ENCODE measurements around the gene MEG3.
A peak's percentile ranks its signal among the peaks of the same experiment; 100 is the strongest.

MEG3 gene

DNA sequence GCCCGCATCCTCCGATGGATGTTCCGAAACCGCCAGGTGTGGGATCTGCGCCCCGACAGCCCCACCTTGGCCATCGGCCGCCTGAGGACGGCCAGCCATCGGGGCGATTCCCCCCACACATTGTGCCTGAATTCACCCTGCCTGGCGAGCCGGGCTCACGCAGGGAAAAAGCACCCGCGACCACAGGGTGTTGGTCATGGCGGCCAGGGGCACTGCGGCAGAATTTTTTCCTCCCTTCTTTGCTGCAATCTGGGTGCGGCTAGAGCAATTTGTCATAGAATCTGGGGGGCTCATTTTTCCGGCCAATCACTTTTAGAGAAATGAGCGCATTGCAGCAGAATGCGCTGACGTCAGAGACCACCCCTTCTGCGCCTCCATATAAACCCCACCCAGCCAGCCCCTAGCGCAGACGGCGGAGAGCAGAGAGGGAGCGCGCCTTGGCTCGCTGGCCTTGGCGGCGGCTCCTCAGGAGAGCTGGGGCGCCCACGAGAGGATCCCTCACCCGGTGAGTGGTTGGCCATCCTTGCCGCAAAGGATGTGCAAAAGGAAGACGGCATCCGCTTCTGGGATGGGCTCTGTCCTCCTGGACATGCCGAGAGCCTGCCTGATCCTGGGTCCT is at the start of gene MEG3:
MEG3 (plus strand) TSS at position 406 of the 619 bp plus-strand sequence.
- H3K4me3 ChIP-seq (replicated peaks; ENCODE audit: low read depth, low read length): peak within 1 kb of the TSS; percentile 82

DNA sequence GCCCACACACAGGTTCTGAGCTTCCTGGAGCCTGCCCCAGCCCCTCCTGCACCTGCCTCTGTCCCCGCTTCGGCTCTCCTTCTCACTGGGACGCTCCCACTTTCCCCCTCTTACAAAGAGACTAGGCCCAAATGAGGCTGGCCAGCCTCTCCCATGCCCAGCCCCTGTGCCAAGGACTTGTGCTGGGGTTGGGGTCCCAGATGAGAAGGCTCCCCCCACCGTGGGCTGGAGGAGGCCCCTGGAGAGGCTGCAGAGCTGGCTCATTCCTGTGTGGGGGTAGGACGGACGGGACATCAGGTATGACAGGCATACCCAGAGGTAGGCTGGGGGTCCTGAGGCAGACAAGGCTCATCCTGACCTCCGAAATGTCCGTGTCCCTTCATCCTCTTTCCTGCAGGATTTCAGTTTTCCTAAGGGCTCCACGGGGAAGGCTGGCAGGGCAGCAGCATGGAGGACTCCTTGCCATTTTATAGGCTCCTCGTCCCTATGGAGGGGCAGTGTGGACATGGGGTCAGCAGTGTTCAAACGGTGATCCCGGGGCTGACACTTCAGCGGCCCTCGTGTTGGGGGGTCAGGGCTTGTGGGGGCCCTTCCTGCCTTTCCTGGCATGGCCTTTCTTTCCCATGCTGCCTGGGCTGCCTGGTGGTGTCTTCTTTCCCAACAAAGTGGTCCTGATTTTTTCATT is 49.1 kb upstream of the MEG3 start:
- DNase-seq (ENCODE audit: low read depth): no peak
- H3K4me3 ChIP-seq (replicated peaks; ENCODE audit: low read depth, low read length): no peak overlapping the region
- TF ChIP-seq, protein P1, sequence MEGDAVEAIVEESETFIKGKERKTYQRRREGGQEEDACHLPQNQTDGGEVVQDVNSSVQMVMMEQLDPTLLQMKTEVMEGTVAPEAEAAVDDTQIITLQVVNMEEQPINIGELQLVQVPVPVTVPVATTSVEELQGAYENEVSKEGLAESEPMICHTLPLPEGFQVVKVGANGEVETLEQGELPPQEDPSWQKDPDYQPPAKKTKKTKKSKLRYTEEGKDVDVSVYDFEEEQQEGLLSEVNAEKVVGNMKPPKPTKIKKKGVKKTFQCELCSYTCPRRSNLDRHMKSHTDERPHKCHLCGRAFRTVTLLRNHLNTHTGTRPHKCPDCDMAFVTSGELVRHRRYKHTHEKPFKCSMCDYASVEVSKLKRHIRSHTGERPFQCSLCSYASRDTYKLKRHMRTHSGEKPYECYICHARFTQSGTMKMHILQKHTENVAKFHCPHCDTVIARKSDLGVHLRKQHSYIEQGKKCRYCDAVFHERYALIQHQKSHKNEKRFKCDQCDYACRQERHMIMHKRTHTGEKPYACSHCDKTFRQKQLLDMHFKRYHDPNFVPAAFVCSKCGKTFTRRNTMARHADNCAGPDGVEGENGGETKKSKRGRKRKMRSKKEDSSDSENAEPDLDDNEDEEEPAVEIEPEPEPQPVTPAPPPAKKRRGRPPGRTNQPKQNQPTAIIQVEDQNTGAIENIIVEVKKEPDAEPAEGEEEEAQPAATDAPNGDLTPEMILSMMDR (IDR thresholded peaks at IDR 0.05; ENCODE audit: low read length, missing control alignments): no peak

More for the DNA sequence above, at the start of gene MEG3:
- DNase-seq (ENCODE audit: low read depth): peak; percentile 87
- TF ChIP-seq, protein P1 (IDR thresholded peaks at IDR 0.05; ENCODE audit: low read length, missing control alignments): no peak

DNA sequence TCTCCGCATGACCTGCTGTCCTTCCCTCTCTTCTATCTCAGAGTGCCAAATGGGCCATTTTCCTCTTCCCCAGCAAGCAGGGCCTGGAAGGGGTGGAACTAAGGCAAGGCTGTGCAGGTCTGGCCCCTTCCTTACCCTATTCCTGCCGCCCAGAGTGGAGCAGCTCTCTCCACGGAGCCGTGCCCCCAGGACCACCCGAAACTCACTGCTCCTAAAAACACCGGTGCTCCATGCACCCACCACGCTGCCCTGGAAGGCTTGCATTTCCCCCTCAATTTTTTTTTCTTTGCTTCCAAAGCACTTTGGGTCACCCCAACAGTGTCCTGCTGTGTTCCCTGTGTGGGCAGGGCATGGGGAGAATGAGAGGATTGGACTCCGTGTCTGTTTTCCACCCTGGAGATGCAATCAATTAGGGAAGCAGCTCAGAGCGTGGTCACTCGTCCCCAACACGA is 48.5 kb upstream of the MEG3 start:
- no peak for DNase-seq (ENCODE audit: low read depth)
- TF ChIP-seq, protein P1 (IDR thresholded peaks at IDR 0.05; ENCODE audit: low read length, missing control alignments): no peak
- H3K4me3 ChIP-seq (replicated peaks; ENCODE audit: low read depth, low read length): no peak overlapping the region

DNA sequence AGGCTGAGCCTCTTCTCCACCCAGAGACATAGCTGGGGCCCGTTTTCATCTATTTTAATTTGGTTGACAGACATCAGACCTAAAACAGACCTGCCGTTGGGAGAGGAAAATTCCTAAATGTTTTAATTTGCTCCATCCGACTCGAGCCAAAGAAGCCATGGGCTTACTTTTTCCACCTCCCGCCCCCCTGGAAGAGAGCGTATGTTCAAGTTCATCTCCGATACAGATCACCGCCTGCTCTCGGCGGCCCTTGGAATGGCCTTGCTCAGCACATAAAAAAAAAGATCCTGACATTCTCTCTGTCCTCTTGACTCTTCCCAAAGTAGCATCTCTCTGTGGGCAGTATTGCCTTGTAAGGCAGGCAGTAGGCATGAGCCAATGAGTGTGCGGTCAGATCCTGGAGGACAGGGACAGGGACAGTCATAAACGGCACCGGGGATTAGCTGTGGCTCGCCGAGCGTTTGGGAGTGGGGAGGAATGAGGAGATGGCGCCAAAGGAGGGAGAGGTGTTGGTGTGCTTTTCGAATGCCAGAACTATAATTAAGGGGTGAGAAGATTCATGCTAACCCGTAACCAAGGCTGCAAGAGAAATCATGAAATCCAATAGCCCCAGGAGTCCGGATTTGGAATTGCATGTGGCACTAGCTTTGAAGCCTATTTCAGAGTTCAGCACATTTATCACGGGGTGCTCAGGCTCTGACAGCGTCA is 47.9 kb upstream of the MEG3 start:
- no peak overlapping the region for H3K4me3 ChIP-seq (replicated peaks; ENCODE audit: low read depth, low read length)
- DNase-seq (ENCODE audit: low read depth): no peak
- TF ChIP-seq, protein P1 (IDR thresholded peaks at IDR 0.05; ENCODE audit: low read length, missing control alignments): no peak

DNA sequence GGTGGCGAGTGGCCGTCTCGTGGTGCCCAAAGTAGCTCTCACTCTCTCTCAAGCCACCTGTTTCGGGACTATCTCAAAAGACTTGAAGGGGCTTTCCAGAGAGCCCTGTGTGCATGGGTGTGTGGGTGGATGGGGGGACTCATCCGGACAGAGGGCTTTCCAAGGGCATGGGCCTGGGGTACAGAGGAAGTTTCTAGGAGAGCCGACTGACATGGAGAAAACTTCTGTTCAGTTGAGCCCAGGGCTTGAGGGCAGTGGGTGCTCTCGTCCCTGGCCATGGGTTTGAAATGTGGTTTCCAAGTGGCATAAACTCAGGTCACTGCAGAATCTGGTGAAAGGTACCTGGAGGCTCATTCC is 47.4 kb upstream of the MEG3 start:
- TF ChIP-seq, protein P1 (IDR thresholded peaks at IDR 0.05; ENCODE audit: low read length, missing control alignments): no peak
- H3K4me3 ChIP-seq (replicated peaks; ENCODE audit: low read depth, low read length): no peak overlapping the region
- DNase-seq (ENCODE audit: low read depth): no peak

DNA sequence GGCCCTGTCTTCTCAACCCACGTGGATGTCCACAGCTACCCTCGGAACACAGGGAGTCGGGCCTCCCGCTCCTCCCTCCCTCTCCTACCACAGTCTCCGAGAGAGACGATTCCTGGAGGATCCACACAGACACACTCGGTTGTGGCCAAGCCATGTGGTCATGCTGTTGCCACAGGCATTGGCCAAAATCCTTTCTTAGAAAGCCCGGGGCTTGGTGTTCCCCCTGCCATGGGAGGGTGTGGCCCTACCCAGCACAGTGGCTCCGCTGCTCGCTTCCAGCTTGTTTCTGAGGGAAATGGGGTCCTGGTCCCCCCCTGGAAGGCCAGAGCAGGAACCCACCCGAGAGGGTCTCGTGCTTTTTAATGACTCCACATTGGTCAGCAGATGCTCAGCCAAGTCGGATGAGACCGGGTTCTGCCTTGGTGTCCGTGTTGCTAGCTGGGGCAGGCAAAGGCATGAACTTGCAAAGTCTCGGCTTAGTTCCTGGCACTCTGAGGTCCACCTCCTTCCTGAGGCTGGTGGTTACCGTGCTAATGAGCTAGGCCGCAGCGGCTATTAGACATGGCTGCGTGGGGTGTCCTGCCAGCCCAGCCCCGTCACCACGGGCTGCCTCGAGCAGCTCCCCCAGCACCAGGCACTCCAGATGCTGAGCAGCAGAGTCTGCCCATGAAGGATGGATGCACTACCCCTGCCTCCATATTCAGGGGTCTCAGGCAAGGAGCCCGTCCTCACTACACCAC is 46.8 kb upstream of the MEG3 start:
- no peak overlapping the region for H3K4me3 ChIP-seq (replicated peaks; ENCODE audit: low read depth, low read length)
- no peak for DNase-seq (ENCODE audit: low read depth)
- TF ChIP-seq, protein P1 (IDR thresholded peaks at IDR 0.05; ENCODE audit: low read length, missing control alignments): no peak
